Muscle of leg (tissue), 11 donors: ENCODE measurements around the gene SH3RF3. TPM values are rescaled to one million over a fixed set of nuclear protein-coding genes. Genes with fewer than 3 reads are reported as not detected.

ENCODE experiments used
- DNase-seq: peaks from one replicate; pipeline ENCODE4 v3.0.0; 2013
- H3K27ac ChIP-seq: one replicate; pipeline ENCODE4 v1.5.1; 2013; ENCODE audit warnings: mild to moderate bottlenecking, low read length, control low read depth
- H3K27me3 ChIP-seq: one replicate; pipeline ENCODE4 v1.6.1; 2013; ENCODE audit warnings: low read length; ENCODE audit not compliant: control insufficient read depth, insufficient read depth
- H3K36me3 ChIP-seq: one replicate; pipeline ENCODE4 v1.6.1; 2013; ENCODE audit warnings: low read length; ENCODE audit not compliant: control insufficient read depth, insufficient read depth
- H3K4me1 ChIP-seq: one replicate; pipeline ENCODE4 v1.6.1; 2013; ENCODE audit warnings: low read length; ENCODE audit not compliant: control insufficient read depth, insufficient read depth
- H3K4me3 ChIP-seq: one replicate; pipeline ENCODE4 v1.5.1; 2013; ENCODE audit warnings: low read length, control low read depth
- H3K9me3 ChIP-seq: replicated peaks from 2 replicates; pipeline ENCODE4 v1.6.1; 2013; ENCODE audit warnings: low read depth, low read length; ENCODE audit not compliant: control insufficient read depth
- WGBS: methylation state at CpG from one replicate; pipeline ENCODE4 v1.1.5; 2013; ENCODE audit warnings: missing lambda C conversion rate; ENCODE audit not compliant: insufficient coverage; 5-methylcytosine and 5-hydroxymethylcytosine counted together
- polyA plus RNA-seq, 8 donors: library from polyadenylated mRNA; unstranded; fragments of 120-200 nt; gene quantifications; one replicate each; pipeline versions ENCODE4 v1.2.1 to v1.2.3, GENCODE V29; 2013; ENCODE audit warnings: inconsistent platforms in 1 of 8, low replicate concordance in 1 of 8; ENCODE audit not compliant: insufficient read length in 8 of 8, insufficient read depth in 1 of 8
- total RNA-seq: library from RNA; stranded (reverse); fragments of 120-200 nt; gene quantifications from one replicate; pipeline ENCODE4 v1.2.4, GENCODE V29; 2013

SH3RF3 gene
- total and polyA plus RNA-seq, 9 donors: 2.7 to 6.8 (median 4.7) TPM

GRCh38 chr2:109298851-109299250 lies 169.8 kb downstream of the SH3RF3 start:
- Histone ChIP-seq H3K4me1 (peaks cover 9% of the 10 kb centered on the region), H3K27ac (no peak overlapping the region), H3K27me3 (peaks cover 6% of the 10 kb centered on the region), H3K9me3 (peaks cover 4% of the 10 kb centered on the region), H3K4me3 (no peak overlapping the region), H3K36me3 (no peaks in the 10 kb centered on the region)
- DNase-seq: no peak
- WGBS: 62% methylated on average over 5 of the region's 6 CpGs

GRCh38 chr2:109299536-109299935 lies 170.5 kb downstream of the SH3RF3 start:
- H3K27me3 ChIP-seq: peaks cover 5% of the 10 kb centered on the region
- H3K4me1 ChIP-seq: peaks cover 9% of the 10 kb centered on the region
- H3K27ac ChIP-seq: no peak overlapping the region
- H3K36me3 ChIP-seq: no peaks in the 10 kb centered on the region
- peaks cover 3% of the 10 kb centered on the region for H3K9me3 ChIP-seq
- 88% methylated on average over 1 of the region's 5 CpGs for WGBS
- H3K4me3 ChIP-seq: no peak overlapping the region
- no peak for DNase-seq

DNA sequence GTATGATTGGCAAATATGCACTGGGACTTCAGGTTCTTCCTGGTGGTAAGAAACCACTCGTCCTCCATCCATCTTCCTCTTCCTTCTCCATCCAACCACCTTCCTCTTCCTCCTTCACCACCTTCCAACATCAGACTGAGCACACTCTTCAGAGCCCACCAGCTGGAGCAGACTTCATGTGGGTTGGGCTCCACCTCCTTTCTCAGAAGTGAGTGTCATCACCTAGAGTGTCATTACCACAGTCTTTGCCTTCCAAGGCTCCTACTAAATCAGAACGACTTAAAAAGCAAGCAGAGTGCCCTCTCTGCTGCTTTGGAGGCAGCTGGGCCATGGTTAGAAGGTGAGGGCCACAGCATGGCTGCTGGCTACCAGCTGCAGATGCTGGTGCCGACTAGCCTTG lies 171.6 kb downstream of the SH3RF3 start:
- no peak overlapping the region for H3K4me3 ChIP-seq
- H3K9me3 ChIP-seq: no peaks in the 10 kb centered on the region
- DNase-seq: no peak
- 63% methylated on average over 3 of the region's 3 CpGs for WGBS
- no peak overlapping the region for H3K27ac ChIP-seq
- H3K4me1 ChIP-seq: peaks cover 14% of the 10 kb centered on the region
- H3K27me3 ChIP-seq: peaks cover 7% of the 10 kb centered on the region
- H3K36me3 ChIP-seq: no peaks in the 10 kb centered on the region

GRCh38 chr2:109301746-109302145 lies 172.7 kb downstream of the SH3RF3 start:
- WGBS: no CpG with 5 or more reads among the region's 6 CpGs
- Histone ChIP-seq H3K27me3 (peaks cover 9% of the 10 kb centered on the region), H3K27ac (no peak overlapping the region), H3K4me1 (peaks cover 17% of the 10 kb centered on the region), H3K4me3 (no peak overlapping the region), H3K9me3 (no peaks in the 10 kb centered on the region), H3K36me3 (no peaks in the 10 kb centered on the region)
- DNase-seq: no peak

DNA sequence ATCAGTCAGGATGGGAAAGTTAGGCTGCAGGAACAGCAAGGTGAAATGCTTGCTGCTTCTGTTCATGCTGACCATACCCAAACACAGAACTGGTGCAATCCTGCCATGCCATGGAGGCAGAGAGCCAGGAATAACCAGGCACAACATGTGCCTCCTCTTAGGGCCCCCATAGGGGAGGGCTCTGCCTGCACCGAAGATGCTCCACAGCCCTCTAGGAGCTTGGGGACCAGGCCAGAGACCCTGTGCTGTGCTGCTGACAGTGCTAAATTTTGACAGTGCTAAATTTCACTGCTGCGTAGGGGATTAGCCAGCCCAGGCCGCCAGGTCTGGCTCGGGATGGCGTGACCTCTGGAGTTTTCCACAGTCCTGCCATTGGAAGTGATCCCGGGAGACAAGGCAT lies 173.3 kb downstream of the SH3RF3 start:
- DNase-seq: no peak
- no peaks in the 10 kb centered on the region for H3K36me3 ChIP-seq
- H3K9me3 ChIP-seq: no peaks in the 10 kb centered on the region
- 84% methylated on average over 6 of the region's 6 CpGs for WGBS
- no peak overlapping the region for H3K4me3 ChIP-seq
- peaks cover 9% of the 10 kb centered on the region for H3K27me3 ChIP-seq
- H3K27ac ChIP-seq: no peak overlapping the region
- H3K4me1 ChIP-seq: peaks cover 17% of the 10 kb centered on the region

- Histone ChIP-seq H3K36me3 (no peaks in the 10 kb centered on the region), H3K27me3 (peaks cover 9% of the 10 kb centered on the region), H3K9me3 (no peaks in the 10 kb centered on the region), H3K27ac (no peak overlapping the region), H3K4me3 (no peak overlapping the region), H3K4me1 (peaks cover 9% of the 10 kb centered on the region)
- DNase-seq: no peak
- WGBS: no CpG with 5 or more reads among the region's 5 CpGs
These were observed 175.2 kb downstream of the SH3RF3 start for GRCh38 chr2:109304242-109304641.

- Histone ChIP-seq H3K9me3 (no peaks in the 10 kb centered on the region), H3K27ac (no peak overlapping the region), H3K4me1 (peaks cover 8% of the 10 kb centered on the region), H3K27me3 (peaks cover 9% of the 10 kb centered on the region), H3K36me3 (no peaks in the 10 kb centered on the region), H3K4me3 (no peak overlapping the region)
- 68% methylated on average over 11 of the region's 13 CpGs for WGBS
- no peak for DNase-seq
These were observed 175.9 kb downstream of the SH3RF3 start for GRCh38 chr2:109304731-109305470.

- Histone ChIP-seq H3K9me3 (no peaks in the 10 kb centered on the region), H3K4me1 (peaks cover 8% of the 10 kb centered on the region), H3K27ac (no peak overlapping the region), H3K36me3 (no peaks in the 10 kb centered on the region), H3K4me3 (no peak overlapping the region), H3K27me3 (peaks cover 9% of the 10 kb centered on the region)
- DNase-seq: no peak
- WGBS: 41% methylated on average over 9 of the region's 15 CpGs
These were observed 176.6 kb downstream of the SH3RF3 start for GRCh38 chr2:109305490-109306167.

DNA sequence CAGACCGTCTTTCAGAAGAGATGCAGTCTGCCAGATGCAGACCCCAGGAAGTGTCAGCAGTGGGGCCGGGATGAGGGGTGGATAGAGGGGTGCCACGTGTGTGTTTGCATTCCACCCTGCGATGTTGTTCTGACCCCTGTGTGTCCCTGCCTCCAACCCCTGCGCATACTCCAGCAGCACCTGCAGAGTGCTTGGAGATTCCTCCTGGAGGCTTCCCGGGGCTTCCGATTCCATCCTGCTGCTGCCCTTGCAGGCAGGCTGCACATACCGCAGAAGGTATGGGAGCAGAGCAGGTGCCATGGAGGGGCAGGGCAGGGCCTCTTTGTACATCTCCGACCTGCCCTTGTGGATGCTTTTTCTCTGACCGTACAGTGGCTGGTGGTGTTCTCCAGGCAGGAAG lies 177.2 kb downstream of the SH3RF3 start:
- H3K4me3 ChIP-seq: no peak overlapping the region
- no peaks in the 10 kb centered on the region for H3K9me3 ChIP-seq
- 66% methylated on average over 7 of the region's 10 CpGs for WGBS
- no peak for DNase-seq
- H3K27me3 ChIP-seq: peaks cover 9% of the 10 kb centered on the region
- no peaks in the 10 kb centered on the region for H3K36me3 ChIP-seq
- H3K27ac ChIP-seq: no peak overlapping the region
- peaks cover 8% of the 10 kb centered on the region for H3K4me1 ChIP-seq

DNA sequence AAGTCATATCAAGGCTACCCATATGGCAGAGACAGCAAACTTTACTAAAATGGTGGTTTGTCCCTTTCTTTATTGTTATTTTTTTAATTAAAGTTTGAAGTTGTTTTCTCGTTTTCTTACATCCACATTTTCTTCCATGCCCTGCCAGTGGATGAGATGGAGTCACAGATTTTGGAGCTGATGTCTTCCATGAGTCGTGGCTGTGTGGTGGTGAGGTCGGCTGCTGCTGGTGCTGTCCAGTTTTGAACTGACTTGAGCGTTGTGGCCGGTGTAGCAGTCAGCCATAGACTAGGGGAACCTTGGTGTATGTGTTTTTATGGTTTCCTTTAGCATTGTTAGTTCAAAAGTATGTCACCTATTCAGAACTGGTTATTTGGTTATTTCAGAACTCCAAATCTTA lies 182.8 kb downstream of the SH3RF3 start:
- Histone ChIP-seq H3K27me3 (peaks cover 2% of the 10 kb centered on the region), H3K36me3 (no peaks in the 10 kb centered on the region), H3K4me1 (peaks cover 3% of the 10 kb centered on the region), H3K9me3 (no peaks in the 10 kb centered on the region), H3K27ac (no peak overlapping the region), H3K4me3 (no peak overlapping the region)
- DNase-seq: no peak
- WGBS: no CpG with 5 or more reads among the region's 5 CpGs
